KOPT-K1 (cell line): ENCODE results near the gene PDLIM4.

Experiments used
- H3K27ac ChIP-seq: fragments of 200-600 bp; sonication (generic); 2 replicates; pipeline ENCODE4 v1.5.1; 2016; ENCODE audit warnings: antibody characterized with exemption, mild to moderate bottlenecking, low read depth, low read length; ENCODE audit not compliant: poor library complexity, severe bottlenecking
- H3K36me3 ChIP-seq: fragments of 200-600 bp; sonication (generic); 2 replicates; pipeline ENCODE4 v1.5.1; 2017; ENCODE audit warnings: antibody characterized with exemption, mild to moderate bottlenecking, low read length, moderate library complexity; ENCODE audit not compliant: insufficient read depth
- H3K9me3 ChIP-seq: fragments of 200-600 bp; sonication (generic); 2 replicates; pipeline ENCODE4 v1.5.1; 2017; ENCODE audit warnings: antibody characterized with exemption, low read length, mild to moderate bottlenecking; ENCODE audit not compliant: insufficient read depth, poor library complexity, severe bottlenecking

The PDLIM4 gene

DNA sequence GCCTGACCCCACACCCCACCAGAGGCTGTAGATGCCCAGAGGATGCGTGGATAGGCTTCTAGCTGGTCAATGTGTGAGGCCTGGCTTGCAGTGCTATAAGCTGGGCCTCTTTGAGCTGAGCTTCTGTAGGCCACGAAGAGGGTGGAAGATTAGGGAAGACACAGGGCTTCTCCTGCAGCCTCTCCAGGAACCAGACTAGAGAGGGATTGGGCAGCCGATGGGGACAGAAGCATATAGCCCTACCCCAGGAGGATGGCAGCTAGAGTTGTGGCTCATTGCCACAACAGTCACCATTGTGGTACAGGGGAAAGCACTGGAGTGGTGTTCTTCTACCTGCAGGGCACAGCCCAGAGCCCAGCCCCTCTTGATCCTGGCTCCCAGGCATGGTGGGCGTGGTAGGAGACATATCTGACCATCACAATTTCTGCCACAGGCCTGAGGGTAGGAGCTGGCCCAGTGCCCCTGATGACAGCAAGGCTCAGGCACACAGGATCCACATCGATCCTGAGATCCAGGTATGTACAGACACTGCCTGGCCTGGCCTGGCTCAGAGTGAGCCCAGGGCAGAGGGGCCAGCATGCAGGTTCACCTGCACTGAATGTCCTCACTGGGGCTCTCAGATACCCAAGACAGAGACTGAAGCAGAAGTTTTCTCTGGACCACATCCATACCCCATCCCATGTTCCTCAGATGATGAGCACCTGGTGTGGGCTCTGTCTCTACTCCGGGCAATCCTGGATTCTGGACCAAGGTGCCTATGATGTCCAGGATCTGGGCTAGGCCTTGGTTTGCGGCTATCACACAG is 8.7 kb downstream of the PDLIM4 start:
- H3K36me3 ChIP-seq: no peaks in the 10 kb centered on the region
- no peak overlapping the region for H3K27ac ChIP-seq

GRCh38 chr5:132266836-132267160 is 9.3 kb downstream of the PDLIM4 start:
- H3K27ac ChIP-seq: no peak overlapping the region

More for the DNA sequence above, 8.7 kb downstream of the PDLIM4 start:
- H3K9me3 ChIP-seq: no peaks in the 10 kb centered on the region

DNA sequence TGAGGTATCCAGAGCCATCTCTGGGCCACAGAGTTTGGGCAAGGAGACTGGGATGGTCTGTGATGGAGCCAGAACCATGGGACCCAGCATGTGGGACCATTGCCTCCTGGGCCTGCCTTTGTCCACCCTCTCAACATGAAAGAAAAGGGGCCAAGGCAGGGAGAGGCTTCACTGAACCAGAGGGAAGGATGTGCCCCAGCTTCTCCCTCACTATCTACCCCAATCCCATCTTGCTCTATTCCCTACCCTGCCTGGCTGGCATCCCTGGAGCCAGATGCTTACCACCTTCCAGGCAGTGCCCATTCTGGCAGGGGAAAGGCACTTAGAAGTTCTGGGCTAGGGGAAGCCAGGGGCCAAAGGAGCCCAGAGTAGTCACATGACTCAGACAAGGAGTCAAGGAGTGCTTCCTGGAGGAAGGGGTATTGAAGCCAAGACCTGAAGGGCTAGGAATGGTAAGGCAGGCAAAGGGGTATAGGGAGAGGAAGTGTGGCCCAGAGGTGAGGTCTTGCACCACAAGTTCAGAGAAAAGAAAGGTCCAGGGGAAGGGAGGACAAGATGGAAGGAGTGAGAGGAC is 9.8 kb downstream of the PDLIM4 start:
- Histone ChIP-seq H3K27ac (no peak overlapping the region), H3K9me3 (no peaks in the 10 kb centered on the region), H3K36me3 (no peaks in the 10 kb centered on the region)

More at GRCh38 chr5:132266836-132267160, 9.3 kb downstream of the PDLIM4 start:
- Histone ChIP-seq H3K9me3 (no peaks in the 10 kb centered on the region), H3K36me3 (no peaks in the 10 kb centered on the region)

GRCh38 chr5:132267931-132268768 is 10.7 kb downstream of the PDLIM4 start:
- Histone ChIP-seq H3K9me3 (no peaks in the 10 kb centered on the region), H3K36me3 (no peaks in the 10 kb centered on the region), H3K27ac (no peak overlapping the region)

GRCh38 chr5:132268769-132269551 is 11.5 kb downstream of the PDLIM4 start:
- no peaks in the 10 kb centered on the region for H3K36me3 ChIP-seq
- H3K9me3 ChIP-seq: no peaks in the 10 kb centered on the region
- no peak overlapping the region for H3K27ac ChIP-seq

DNA sequence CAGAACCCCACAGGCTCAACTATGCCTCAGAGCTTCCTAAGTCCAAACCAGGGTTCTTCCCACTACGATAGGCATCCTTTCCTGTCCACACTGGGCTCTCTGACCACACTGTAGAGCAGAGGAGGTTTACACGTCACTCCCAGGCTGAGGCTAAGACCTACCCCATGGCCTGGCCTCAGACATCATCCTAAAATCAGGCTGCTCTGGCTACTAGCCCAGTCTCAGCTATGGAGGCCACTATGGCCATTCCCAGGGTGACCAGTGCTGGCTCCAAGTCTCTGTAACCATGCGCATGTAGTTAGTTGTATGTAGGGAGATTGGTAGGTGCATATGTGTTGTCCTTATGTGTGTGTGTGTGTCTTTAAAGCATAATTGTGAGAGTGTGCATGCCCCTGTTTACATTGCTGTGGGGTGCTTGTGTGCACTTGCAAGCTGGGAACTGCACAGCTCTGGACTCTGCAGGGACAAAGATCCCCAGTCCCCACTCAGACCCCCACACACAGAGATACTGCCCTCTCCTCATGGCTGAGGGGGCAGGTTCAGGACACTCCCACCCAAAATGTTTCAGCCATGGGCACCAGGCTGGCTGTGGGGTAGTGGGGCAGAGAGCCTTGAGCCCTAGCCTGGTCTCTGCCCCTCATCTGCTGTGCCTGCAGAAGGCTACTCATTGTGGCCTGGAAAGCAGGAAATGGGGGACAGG is 12.3 kb downstream of the PDLIM4 start:
- Histone ChIP-seq H3K9me3 (no peaks in the 10 kb centered on the region), H3K27ac (no peak overlapping the region), H3K36me3 (no peaks in the 10 kb centered on the region)

- Histone ChIP-seq H3K9me3 (no peaks in the 10 kb centered on the region), H3K27ac (no peak overlapping the region), H3K36me3 (no peaks in the 10 kb centered on the region)
These were observed 12.8 kb downstream of the PDLIM4 start for GRCh38 chr5:132270335-132270665.

GRCh38 chr5:132270706-132271105 is 13.2 kb downstream of the PDLIM4 start:
- no peak overlapping the region for H3K27ac ChIP-seq
- H3K9me3 ChIP-seq: no peaks in the 10 kb centered on the region
- H3K36me3 ChIP-seq: no peaks in the 10 kb centered on the region

DNA sequence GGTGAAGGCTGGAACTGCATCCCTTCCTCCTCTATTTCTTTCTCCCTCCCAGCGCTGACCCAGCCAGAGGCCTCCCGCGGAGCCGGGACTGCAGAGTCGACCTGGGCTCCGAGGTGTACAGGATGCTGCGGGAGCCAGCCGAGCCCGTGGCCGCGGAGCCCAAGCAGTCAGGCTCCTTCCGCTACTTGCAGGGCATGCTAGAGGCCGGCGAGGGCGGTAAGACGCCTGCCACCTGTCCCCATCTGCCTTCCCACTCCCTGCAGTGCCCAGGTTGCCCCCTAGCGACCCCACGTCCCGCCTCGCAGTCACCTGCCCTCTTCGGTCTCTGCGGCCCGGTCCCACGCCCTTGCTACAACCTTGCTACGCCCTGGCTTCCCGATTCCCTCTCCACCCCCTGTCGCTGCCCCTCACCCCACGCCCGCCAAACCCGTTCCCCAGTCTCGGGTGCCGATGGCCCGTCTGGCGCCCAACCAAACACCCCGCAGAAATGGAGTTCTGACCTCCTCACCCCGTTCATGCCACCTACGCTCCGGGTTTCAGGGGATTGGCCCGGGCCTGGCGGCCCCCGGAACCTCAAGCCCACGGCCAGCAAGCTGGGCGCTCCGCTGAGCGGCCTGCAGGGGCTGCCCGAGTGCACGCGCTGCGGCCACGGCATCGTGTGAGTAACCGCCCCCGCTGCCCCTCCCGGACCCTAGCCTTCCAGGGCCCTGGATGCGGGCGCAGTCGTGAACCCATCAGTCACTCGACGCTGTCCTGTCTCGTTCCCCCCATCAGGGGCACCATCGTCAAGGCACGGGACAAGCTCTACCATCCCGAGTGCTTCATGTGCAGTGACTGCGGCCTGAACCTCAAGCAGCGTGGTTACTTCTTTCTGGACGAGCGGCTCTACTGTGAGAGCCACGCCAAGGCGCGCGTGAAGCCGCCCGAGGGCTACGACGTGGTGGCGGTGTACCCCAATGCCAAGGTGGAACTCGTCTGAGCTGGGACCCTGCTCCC is 14.1 kb downstream of the PDLIM4 start:
- H3K36me3 ChIP-seq: no peaks in the 10 kb centered on the region
- H3K27ac ChIP-seq: no peak overlapping the region

DNA sequence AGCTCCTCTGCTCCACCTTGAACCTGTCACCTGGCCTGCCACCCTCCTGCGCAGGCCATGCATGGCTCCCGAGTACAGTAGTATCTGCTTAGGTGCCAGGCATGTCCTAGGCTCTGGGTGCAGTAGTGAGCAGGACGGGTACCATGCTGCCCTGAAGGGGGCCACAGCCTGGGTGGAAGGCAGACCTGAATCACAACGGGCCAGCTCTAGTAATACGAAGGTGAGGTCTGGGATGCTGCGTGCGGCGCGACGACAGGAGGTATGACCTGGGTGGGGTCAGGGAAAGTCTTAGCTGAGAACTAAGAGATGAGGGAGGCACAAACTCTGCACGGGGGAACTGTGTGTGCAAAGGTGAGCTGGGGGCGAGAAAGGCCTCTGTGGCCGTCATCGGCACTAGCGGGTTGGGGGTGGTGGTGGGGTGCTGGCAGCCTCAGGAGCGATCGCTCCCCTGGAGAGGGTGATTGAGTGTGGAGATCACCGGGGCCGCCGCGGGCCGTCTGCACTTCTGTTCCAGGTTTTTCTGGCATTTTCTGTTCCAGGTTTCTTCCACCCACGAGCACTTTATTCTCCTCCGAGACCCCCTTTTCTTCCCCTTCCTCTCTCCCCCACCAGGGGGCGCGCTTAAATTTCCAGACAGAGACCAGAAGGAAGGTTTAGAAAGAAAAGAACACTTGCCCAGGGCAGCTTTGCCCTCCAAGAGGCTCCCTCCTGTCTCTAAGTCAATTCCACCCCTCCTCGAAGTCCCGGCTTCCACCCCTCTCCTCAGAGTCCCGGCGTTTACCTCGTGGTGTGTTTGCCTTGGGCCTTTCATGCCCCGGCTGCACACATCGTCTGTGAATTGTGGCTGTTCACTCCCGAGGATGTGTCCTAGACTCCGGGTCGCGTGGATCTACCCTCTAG is 15.1 kb downstream of the PDLIM4 start:
- no peak overlapping the region for H3K27ac ChIP-seq
- H3K36me3 ChIP-seq: no peaks in the 10 kb centered on the region
- H3K9me3 ChIP-seq: no peaks in the 10 kb centered on the region

More for the DNA sequence above, 14.1 kb downstream of the PDLIM4 start:
- no peaks in the 10 kb centered on the region for H3K9me3 ChIP-seq

DNA sequence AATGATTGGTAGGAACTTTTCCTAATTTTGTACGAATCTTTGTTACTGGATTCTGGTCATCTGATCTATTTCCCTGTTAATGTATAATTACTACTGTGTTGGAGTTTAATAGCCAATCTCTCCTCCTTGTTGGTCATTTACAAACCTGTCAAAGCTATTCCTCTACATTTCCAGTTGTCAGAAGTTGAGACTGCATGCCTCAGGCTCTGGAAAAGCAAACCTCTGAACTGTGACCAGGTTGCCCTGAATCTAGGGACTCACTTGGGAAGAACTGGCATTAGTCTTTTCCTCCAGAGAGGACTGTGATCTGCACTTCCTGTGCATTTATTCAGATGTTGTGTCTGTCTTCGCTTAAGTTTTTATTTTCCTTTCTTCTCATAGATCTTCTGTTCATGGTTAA is 16.1 kb downstream of the PDLIM4 start:
- H3K9me3 ChIP-seq: no peaks in the 10 kb centered on the region

GRCh38 chr5:132274050-132274792 is 16.7 kb downstream of the PDLIM4 start:
- H3K27ac ChIP-seq: no peak overlapping the region
- no peaks in the 10 kb centered on the region for H3K36me3 ChIP-seq
- no peaks in the 10 kb centered on the region for H3K9me3 ChIP-seq

More for the DNA sequence above, 16.1 kb downstream of the PDLIM4 start:
- Histone ChIP-seq H3K36me3 (no peaks in the 10 kb centered on the region), H3K27ac (no peak overlapping the region)
